Tibial nerve (tissue), 4 donors: Measurements from ENCODE around the gene STIM2. TPM values are rescaled to one million over a fixed set of nuclear protein-coding genes. Genes with fewer than 3 reads are reported as not detected.

ENCODE experiments used
- DNase-seq, 2 donors: peaks; one replicate each; pipeline ENCODE4 v3.0.0-alpha.2; 2019; ENCODE audit warnings: low spot score in 2 of 2
- H3K27ac ChIP-seq, 4 donors: fragments of 200-600 bp; sonication (generic) in 3 of 4; one replicate each; pipeline ENCODE4 v1.5.1; 2017 to 2019; ENCODE audit warnings: mild to moderate bottlenecking in 1 of 4
- H3K27me3 ChIP-seq, 2 donors: fragments of 200-600 bp; sonication (generic) in 1 of 2; one replicate each; pipeline versions ENCODE4 v1.5.1 to v1.6.0; 2017 to 2019
- H3K36me3 ChIP-seq, 3 donors: fragments of 200-600 bp; sonication (generic); one replicate each; pipeline ENCODE4 v1.5.1; 2018 to 2019
- H3K4me1 ChIP-seq, 4 donors: fragments of 200-600 bp; sonication (generic) in 3 of 4; one replicate each; pipeline ENCODE4 v1.5.1; 2017 to 2019
- H3K4me3 ChIP-seq, 4 donors: fragments of 200-600 bp; sonication (generic) in 3 of 4; one replicate each; pipeline ENCODE4 v1.5.1; 2017 to 2019; ENCODE audit warnings: mild to moderate bottlenecking in 1 of 4, moderate library complexity in 1 of 4
- H3K9me3 ChIP-seq, 4 donors: fragments of 200-600 bp; sonication (generic) in 3 of 4; one replicate each; pipeline ENCODE4 v1.5.1; 2017 to 2019
- CTCF ChIP-seq, 5 experiments: fragments of 200-600 bp in 3 of 5; fragments of 450-650 bp in 2 of 5; sonication (generic) in 3 of 5; IDR thresholded peaks; one replicate each; pipeline ENCODE4 v1.5.1; 2016 to 2019; ENCODE audit warnings: antibody characterized with exemption in 5 of 5, mild to moderate bottlenecking in 3 of 5, moderate library complexity in 2 of 5
- EP300 ChIP-seq, 2 donors: sonication (generic); formaldehyde crosslinking; IDR thresholded peaks; one replicate each; pipeline ENCODE4 v1.6.1; 2017; ENCODE audit warnings: antibody characterized with exemption in 2 of 2, mild to moderate bottlenecking in 1 of 2
- POLR2A ChIP-seq, 2 donors: fragments of 450-650 bp; IDR thresholded peaks; one replicate each; pipeline ENCODE4 v1.6.1; 2017; ENCODE audit warnings: antibody characterized with exemption in 2 of 2, mild to moderate bottlenecking in 2 of 2, moderate library complexity in 2 of 2
- WGBS, 2 donors: methylation state at CpG; one replicate each; pipeline ENCODE4 v1.1.5; 2018; 5-methylcytosine and 5-hydroxymethylcytosine counted together
- total RNA-seq, 4 donors: library from RNA; depleted of rRNA; stranded (reverse); fragments of >200 nt; gene quantifications; one replicate each; pipeline ENCODE4 v1.1.0, GENCODE V29; 2016

STIM2 gene
- total RNA-seq, 4 donors from 2014 or later: 20.1 to 26.2 (median 21.8) TPM

GRCh38 chr4:26860922-26861433, 337 bp downstream of the STIM2 start:
- no peaks in the 10 kb centered on the region for H3K27me3 ChIP-seq
- 0 to 1% methylated on average over 20 to 25 of the region's 70 CpGs for WGBS, 2 donors
- no peak for DNase-seq
- peaks cover 0 to 60% (median 33%) of the 10 kb centered on the region in 4 donors for H3K4me1 ChIP-seq
- no peaks in the 10 kb centered on the region for H3K9me3 ChIP-seq
- no peak for TF ChIP-seq POLR2A (IDR thresholded peaks at IDR 0.05)
- TF ChIP-seq CTCF (IDR thresholded peaks at IDR 0.05): no peak
- TF ChIP-seq EP300 (IDR thresholded peaks at IDR 0.05): no peak
- no peaks in the 10 kb centered on the region for H3K36me3 ChIP-seq
- H3K27ac ChIP-seq: peak overlapping the region; percentile 85 to 97 (median 93)
- peak overlapping the region; percentile 62 to 98 (median 79) for H3K4me3 ChIP-seq

- Histone ChIP-seq H3K27ac (peak overlapping the region; percentile 85 to 97 (median 93)), H3K4me3 (peak overlapping the region; percentile 62 to 98 (median 79)), H3K4me1 (peaks cover 0 to 60% (median 33%) of the 10 kb centered on the region in 4 donors), H3K27me3 (no peaks in the 10 kb centered on the region), H3K36me3 (no peaks in the 10 kb centered on the region), H3K9me3 (no peaks in the 10 kb centered on the region)
- whole genome bisulfite sequencing, 2 donors: 0 to 2% methylated on average over 28 to 36 of the region's 36 CpGs
- TF ChIP-seq CTCF (IDR thresholded peaks at IDR 0.05): no peak
- TF ChIP-seq EP300 (IDR thresholded peaks at IDR 0.05): peak in 1 of 2 donors; percentile 47
- peak in 1 of 2 donors; percentile 10 for TF ChIP-seq POLR2A (IDR thresholded peaks at IDR 0.05)
- peak; percentile 36 to 46 for DNase-seq
Measured at GRCh38 chr4:26861434-26862186, 969 bp downstream of the STIM2 start.

DNA sequence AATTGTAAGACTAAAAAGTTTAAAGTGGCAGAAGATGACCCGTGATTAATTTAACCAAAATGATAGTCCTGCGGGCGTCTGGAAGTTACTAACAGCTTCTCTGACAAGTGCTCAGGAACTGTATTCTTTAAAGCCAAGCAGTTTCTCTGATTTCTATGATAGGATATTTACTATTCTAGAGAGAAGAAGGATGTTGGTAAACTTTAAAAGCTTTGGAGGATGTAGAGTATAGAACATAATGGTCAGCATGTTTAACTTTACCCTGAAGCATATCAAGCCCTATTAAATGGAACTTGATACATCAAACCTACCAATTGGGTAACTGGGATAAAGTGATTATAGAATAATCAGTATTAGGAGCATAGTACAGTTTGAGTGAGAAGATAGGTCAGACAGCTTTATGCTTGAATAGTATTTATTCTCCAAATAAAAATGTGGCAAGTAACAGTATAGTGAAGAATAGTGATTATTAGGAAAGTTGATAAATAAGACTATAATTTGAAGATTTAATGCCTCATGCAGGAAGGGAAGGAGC, 1.8 kb downstream of the STIM2 start:
- no peak for TF ChIP-seq EP300 (IDR thresholded peaks at IDR 0.05)
- TF ChIP-seq CTCF (IDR thresholded peaks at IDR 0.05): no peak
- TF ChIP-seq POLR2A (IDR thresholded peaks at IDR 0.05): no peak
- peaks cover 0 to 60% (median 33%) of the 10 kb centered on the region in 4 donors for H3K4me1 ChIP-seq
- H3K4me3 ChIP-seq: peak overlapping the region in 3 of 4 donors; percentile 62 to 98 (median 86)
- DNase-seq: no peak
- H3K27ac ChIP-seq: peak overlapping the region in 3 of 4 donors; percentile 14 to 97 (median 93)
- no peaks in the 10 kb centered on the region for H3K9me3 ChIP-seq
- 17 to 23% methylated on average over 3 of the region's 3 CpGs for WGBS, 2 donors
- no peaks in the 10 kb centered on the region for H3K36me3 ChIP-seq
- H3K27me3 ChIP-seq: no peaks in the 10 kb centered on the region

GRCh38 chr4:26863512-26863911, 2.9 kb downstream of the STIM2 start:
- Histone ChIP-seq H3K4me3 (no peak overlapping the region), H3K27me3 (no peaks in the 10 kb centered on the region), H3K36me3 (no peaks in the 10 kb centered on the region), H3K27ac (peak overlapping the region in 1 of 4 donors; percentile 97), H3K4me1 (peaks cover 0 to 59% (median 27%) of the 10 kb centered on the region in 4 donors), H3K9me3 (no peaks in the 10 kb centered on the region)
- 38 to 52% methylated on average over 5 of the region's 5 CpGs for WGBS, 2 donors
- no peak for TF ChIP-seq POLR2A (IDR thresholded peaks at IDR 0.05)
- no peak for TF ChIP-seq CTCF (IDR thresholded peaks at IDR 0.05)
- TF ChIP-seq EP300 (IDR thresholded peaks at IDR 0.05): no peak
- DNase-seq: no peak

- DNase-seq: no peak
Measured at GRCh38 chr4:26864899-26865298, 4.3 kb downstream of the STIM2 start.

More at GRCh38 chr4:26864899-26865298, 4.3 kb downstream of the STIM2 start:
- no peaks in the 10 kb centered on the region for H3K36me3 ChIP-seq
- no peak overlapping the region for H3K4me3 ChIP-seq
- TF ChIP-seq POLR2A (IDR thresholded peaks at IDR 0.05) (no peak), CTCF (IDR thresholded peaks at IDR 0.05) (no peak), EP300 (IDR thresholded peaks at IDR 0.05) (no peak)
- WGBS, 2 donors: 65 to 67% methylated on average over 3 of the region's 3 CpGs
- H3K9me3 ChIP-seq: no peaks in the 10 kb centered on the region
- no peaks in the 10 kb centered on the region for H3K27me3 ChIP-seq
- peaks cover 0 to 45% (median 16%) of the 10 kb centered on the region in 4 donors for H3K4me1 ChIP-seq
- peak overlapping the region in 1 of 4 donors; percentile 33 for H3K27ac ChIP-seq
